ENCODE data around the gene MAP3K14.

The MAP3K14 gene

DNA sequence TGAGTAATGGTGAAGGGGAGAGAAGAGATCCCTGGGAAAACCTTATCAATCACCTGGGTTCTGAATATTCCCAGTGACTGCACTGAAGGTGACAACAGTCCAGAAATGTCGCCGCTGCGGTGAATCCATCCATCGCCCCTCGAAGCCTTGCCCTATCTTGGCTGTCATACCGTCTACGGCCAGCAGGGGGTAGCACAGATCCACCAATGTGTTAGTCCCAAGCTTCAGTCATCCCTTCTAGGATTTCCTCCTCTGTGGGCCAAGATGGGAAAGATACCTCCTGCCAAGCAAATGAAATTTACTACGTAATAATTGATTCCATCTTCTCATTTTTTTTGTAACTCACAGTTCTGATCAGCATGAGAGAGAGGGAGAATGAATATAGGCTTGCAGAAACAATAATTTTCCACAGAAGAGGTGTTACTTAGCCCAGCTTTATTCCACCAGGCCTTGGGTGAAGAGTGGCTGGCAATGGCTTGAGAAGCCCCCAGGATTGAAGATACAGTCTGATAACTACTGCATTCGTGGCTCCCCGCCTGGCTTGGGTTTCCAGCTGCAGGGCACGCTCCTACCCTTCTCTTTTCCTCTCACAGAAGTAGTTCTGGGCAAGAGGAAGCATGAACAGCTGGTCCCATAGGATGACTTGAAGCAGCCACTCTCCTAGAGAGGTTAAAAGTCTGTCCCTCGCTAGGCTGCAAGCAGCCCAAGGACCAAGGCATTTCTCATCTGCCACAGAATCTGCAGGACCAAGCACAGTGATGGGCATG lies 97.7 kb downstream of the MAP3K14 start:
- DNase-seq: peak; percentile 85 to 89

All from activated CD4-positive, alpha-beta T cell treated with anti-CD3 and anti-CD28 coated beads, Interleukin-2, amount 50 U/mL, for 4 hours (primary cell).